Left hindlimb (tissue), 1 donor: Measurements from ENCODE around the gene PSMD14.

Experiments
- DNase-seq: peaks from one replicate; pipeline ENCODE4 v3.0.0-alpha.2; 2018

Gene PSMD14

GRCh38 chr2:161420406-161421074 lies 112.3 kb downstream of the PSMD14 start:
- DNase-seq, result peak; percentile 28

GRCh38 chr2:161421686-161422085 lies 113.5 kb downstream of the PSMD14 start:
- no peak for DNase-seq

GRCh38 chr2:161422816-161423403 lies 114.7 kb downstream of the PSMD14 start:
- DNase-seq, result no peak

GRCh38 chr2:161423421-161424393 lies 115.5 kb downstream of the PSMD14 start:
- DNase-seq, result peak; percentile 45

- peak; percentile 39 for DNase-seq
Observed at GRCh38 chr2:161424394-161424769, 116.2 kb downstream of the PSMD14 start.

GRCh38 chr2:161424891-161425727 lies 116.9 kb downstream of the PSMD14 start:
- DNase-seq, result no peak

GRCh38 chr2:161425728-161426454 lies 117.7 kb downstream of the PSMD14 start:
- peak; percentile 35 for DNase-seq

- no peak for DNase-seq
Observed at GRCh38 chr2:161426455-161426921, 118.3 kb downstream of the PSMD14 start.

- peak; percentile 50 for DNase-seq
Observed at GRCh38 chr2:161426922-161427663, 118.9 kb downstream of the PSMD14 start.

GRCh38 chr2:161427664-161428587 lies 119.7 kb downstream of the PSMD14 start:
- peak; percentile 38 for DNase-seq

- no peak for DNase-seq
Observed at GRCh38 chr2:161430386-161430785, 122.2 kb downstream of the PSMD14 start.

- DNase-seq, result no peak
Observed at GRCh38 chr2:161432107-161432506, 123.9 kb downstream of the PSMD14 start.

GRCh38 chr2:161434118-161434517 lies 125.9 kb downstream of the PSMD14 start:
- DNase-seq, result no peak

- DNase-seq, result no peak
Observed at GRCh38 chr2:161436411-161436810, 128.2 kb downstream of the PSMD14 start.

- DNase-seq, result no peak
Observed at GRCh38 chr2:161438598-161438997, 130.4 kb downstream of the PSMD14 start.

GRCh38 chr2:161445097-161445496 lies 136.9 kb downstream of the PSMD14 start:
- DNase-seq, result no peak

- no peak for DNase-seq
Observed at GRCh38 chr2:161448431-161448830, 140.2 kb downstream of the PSMD14 start.
